WTC11 (cell line): ENCODE measurements around the gene TMEM186.

Source experiments
- AFF4 ChIP-seq: sonication (generic); formaldehyde crosslinking; IDR thresholded peaks from 2 replicates; pipeline ENCODE4 v1.8.1; 2023; ENCODE audit warnings: mild to moderate bottlenecking, missing genetic modification reagents, borderline replicate concordance
- CREM ChIP-seq: sonication (generic); formaldehyde crosslinking; IDR thresholded peaks from 2 replicates; pipeline ENCODE4 v1.8.1; 2022; ENCODE audit warnings: mild to moderate bottlenecking, missing genetic modification reagents, moderate library complexity
- CTCF ChIP-seq: fragments of 200-600 bp; IDR thresholded peaks from 2 replicates; pipeline ENCODE4 v1.8.0; 2022; ENCODE audit warnings: antibody characterized with exemption
- E2F4 ChIP-seq: sonication (generic); formaldehyde crosslinking; IDR thresholded peaks from 2 replicates; pipeline ENCODE4 v1.8.1; 2022; ENCODE audit warnings: low read depth, mild to moderate bottlenecking, moderate library complexity, missing genetic modification reagents, borderline replicate concordance
- FOXP1 ChIP-seq: sonication (generic); formaldehyde crosslinking; IDR thresholded peaks from 2 replicates; pipeline ENCODE4 v1.8.0; 2022; ENCODE audit warnings: missing genetic modification reagents, mild to moderate bottlenecking, moderate library complexity, borderline replicate concordance
- ZNF138 ChIP-seq: sonication (generic); formaldehyde crosslinking; conservative IDR thresholded peaks from 2 replicates; pipeline ENCODE4 v1.8.1; 2022; ENCODE audit warnings: mild to moderate bottlenecking, moderate library complexity, missing genetic modification reagents
- TF ChIP-seq, protein P1 (sequence below): sonication (generic); formaldehyde crosslinking; IDR thresholded peaks from 2 replicates; pipeline ENCODE4 v1.8.1; 2022; ENCODE audit warnings: low read depth, missing genetic modification reagents, borderline replicate concordance
- TF ChIP-seq, protein P2 (sequence below): sonication (generic); formaldehyde crosslinking; IDR thresholded peaks from 2 replicates; pipeline ENCODE4 v1.8.1; 2023; ENCODE audit warnings: mild to moderate bottlenecking, moderate library complexity, missing genetic modification reagents

GRCh38 chr16:8763083-8763482 is 34.4 kb downstream of the TMEM186 start:
- TF ChIP-seq CTCF (no peak), FOXP1 (no peak), AFF4 (CRISPR knock-in tag) (no peak), E2F4 (CRISPR knock-in tag) (no peak), CREM (no peak), ZNF138 (CRISPR knock-in tag) (no peak)
- TF ChIP-seq, protein P1, sequence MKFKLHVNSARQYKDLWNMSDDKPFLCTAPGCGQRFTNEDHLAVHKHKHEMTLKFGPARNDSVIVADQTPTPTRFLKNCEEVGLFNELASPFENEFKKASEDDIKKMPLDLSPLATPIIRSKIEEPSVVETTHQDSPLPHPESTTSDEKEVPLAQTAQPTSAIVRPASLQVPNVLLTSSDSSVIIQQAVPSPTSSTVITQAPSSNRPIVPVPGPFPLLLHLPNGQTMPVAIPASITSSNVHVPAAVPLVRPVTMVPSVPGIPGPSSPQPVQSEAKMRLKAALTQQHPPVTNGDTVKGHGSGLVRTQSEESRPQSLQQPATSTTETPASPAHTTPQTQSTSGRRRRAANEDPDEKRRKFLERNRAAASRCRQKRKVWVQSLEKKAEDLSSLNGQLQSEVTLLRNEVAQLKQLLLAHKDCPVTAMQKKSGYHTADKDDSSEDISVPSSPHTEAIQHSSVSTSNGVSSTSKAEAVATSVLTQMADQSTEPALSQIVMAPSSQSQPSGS (CRISPR knock-in tag): no peak
- TF ChIP-seq, protein P2, sequence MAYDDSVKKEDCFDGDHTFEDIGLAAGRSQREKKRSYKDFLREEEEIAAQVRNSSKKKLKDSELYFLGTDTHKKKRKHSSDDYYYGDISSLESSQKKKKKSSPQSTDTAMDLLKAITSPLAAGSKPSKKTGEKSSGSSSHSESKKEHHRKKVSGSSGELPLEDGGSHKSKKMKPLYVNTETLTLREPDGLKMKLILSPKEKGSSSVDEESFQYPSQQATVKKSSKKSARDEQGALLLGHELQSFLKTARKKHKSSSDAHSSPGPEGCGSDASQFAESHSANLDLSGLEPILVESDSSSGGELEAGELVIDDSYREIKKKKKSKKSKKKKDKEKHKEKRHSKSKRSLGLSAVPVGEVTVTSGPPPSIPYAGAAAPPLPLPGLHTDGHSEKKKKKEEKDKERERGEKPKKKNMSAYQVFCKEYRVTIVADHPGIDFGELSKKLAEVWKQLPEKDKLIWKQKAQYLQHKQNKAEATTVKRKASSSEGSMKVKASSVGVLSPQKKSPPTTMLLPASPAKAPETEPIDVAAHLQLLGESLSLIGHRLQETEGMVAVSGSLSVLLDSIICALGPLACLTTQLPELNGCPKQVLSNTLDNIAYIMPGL (CRISPR knock-in tag): no peak
